HG03571 (cell line): Measurements from ENCODE around the gene SNIP1.
"Not testable (repeated sequence)": the region's sequence is repeated elsewhere in the genome, so short reads cannot be mapped to it uniquely, and the experiment has no call there.

ENCODE experiments used
- ATAC-seq: cut with Tn5 transposase; IDR thresholded peaks from one replicate; pipeline ENCODE4 v1.9.1; 2021; ENCODE audit not compliant: unreplicated experiment

SNIP1 gene, protein sequence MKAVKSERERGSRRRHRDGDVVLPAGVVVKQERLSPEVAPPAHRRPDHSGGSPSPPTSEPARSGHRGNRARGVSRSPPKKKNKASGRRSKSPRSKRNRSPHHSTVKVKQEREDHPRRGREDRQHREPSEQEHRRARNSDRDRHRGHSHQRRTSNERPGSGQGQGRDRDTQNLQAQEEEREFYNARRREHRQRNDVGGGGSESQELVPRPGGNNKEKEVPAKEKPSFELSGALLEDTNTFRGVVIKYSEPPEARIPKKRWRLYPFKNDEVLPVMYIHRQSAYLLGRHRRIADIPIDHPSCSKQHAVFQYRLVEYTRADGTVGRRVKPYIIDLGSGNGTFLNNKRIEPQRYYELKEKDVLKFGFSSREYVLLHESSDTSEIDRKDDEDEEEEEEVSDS

DNA sequence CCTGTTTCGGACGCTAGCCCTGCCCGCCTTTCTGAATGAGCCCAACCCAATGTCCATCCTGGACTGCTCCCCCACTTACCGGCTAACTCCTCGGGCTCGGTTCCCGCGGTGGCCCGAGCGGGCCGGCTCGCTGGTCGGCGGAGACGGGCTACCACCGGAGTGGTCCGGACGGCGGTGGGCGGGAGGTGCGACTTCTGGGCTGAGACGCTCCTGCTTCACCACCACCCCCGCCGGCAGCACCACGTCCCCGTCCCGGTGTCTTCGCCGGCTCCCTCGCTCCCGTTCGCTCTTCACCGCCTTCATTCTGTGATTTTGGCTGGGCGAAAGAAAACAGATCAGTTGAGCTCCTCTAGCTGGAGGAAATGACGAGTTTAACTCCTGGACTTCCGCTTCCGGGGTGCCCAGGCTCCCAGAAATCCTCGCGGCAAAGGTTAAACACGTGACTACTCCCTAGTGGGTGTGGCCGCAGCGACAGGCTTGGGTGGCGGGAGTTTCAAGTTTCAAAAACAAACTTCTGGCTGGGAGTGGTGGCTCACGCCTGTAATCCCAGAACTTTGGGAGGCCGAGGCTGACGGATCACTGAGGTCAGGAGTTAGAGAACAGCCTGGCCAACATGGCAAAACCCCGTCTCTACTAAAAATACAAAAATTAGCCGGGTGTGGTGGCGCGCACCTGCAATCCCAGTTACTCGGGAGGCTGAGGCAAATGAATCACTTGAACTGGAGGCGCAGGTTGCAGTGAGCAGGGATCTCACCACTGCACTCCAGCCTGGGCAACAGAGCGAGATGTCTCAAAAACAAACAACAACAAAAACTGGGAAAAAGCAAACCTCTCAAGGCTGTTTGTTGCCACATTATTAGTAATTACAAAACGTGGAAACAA, at the start of gene SNIP1:
Gene SNIP1, minus strand, starts transcription at position 367 of the 882 bp plus-strand sequence. Its CDS starts 64 bp downstream, at position 303.
- ATAC-seq: peak; percentile 74

DNA sequence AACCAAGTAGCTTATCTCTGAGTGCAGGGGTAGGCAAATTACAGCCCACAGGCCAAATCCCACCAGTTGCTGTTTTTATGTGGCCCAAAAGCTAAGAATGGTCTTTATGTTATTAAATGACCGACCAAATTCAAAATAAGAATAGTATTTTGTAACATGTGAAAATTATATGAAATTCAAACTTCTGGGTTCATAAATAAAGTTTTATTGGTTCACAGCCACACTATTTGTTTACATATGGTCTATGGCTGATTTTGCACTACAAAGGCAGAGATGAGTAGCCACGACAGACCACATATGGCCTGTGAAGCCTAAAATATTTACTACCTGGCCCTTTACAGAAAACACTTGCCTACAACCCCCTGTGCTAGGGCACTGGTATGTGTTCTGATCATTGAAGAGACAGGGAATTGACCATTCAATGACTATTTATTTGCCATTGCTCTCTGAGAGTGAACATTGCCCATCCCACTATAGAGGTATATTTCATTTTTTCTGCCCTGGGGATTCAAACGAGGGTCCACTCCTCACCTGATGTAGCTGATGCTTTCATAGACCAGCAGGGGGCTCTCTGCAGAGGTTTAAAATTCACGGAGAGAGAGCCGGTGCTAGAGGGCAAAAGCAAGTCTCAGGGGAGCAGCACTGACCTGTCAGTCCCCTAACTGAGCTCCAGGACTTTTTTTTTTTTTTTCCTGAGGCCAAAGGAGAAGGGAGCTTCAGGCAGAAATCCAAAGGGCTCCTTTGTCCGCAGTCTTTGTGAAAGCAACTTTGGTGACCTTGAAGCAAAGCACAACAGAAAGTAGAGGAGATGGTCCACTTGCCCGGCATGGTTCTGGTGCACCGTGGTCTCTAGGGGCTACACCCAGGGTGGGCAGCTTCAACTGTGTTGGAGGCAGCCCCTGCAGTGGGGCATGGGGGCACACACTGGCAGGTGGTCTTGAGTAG, 48.9 kb upstream of the SNIP1 start:
- no peak for ATAC-seq

DNA sequence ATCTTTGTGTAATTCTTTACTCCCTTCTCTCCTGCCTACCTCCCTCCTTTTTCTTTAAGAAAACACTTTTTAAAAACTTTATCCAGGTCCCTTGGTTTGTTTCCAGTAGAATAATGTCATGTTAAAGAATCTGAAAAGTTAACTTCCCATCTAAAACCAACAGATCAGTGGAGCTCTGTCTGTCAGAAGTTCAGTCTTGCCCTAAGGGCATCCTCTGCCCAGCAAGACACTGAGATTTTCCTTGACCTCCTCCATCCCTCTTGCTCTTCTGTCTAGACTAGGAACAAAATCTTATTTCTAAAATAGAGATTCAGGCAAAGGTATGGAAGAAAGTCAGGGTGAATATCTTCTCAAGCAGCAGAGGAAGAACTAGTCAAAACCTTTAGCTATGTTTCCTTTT, 47.3 kb upstream of the SNIP1 start:
- no peak for ATAC-seq

DNA sequence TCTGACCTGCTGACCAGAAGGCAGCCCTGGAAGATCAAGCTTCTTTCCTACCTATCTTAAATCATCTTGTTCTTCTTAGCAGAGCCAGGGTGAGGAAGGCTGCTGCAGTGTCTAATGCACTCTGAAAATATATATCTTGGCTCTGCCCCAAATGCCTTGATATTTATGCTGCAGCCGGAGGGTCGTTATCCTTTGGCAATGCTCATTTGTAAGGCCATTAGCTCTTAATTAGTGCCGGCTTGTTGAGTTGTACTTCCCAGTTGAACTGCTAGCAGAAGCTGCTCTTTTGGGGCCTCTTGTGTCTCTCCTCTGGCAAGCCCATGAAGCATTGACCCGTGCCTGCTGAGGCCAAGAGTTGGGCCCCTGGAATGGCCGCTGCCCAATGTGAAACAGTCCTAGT, 45.8 kb upstream of the SNIP1 start:
- no peak for ATAC-seq

DNA sequence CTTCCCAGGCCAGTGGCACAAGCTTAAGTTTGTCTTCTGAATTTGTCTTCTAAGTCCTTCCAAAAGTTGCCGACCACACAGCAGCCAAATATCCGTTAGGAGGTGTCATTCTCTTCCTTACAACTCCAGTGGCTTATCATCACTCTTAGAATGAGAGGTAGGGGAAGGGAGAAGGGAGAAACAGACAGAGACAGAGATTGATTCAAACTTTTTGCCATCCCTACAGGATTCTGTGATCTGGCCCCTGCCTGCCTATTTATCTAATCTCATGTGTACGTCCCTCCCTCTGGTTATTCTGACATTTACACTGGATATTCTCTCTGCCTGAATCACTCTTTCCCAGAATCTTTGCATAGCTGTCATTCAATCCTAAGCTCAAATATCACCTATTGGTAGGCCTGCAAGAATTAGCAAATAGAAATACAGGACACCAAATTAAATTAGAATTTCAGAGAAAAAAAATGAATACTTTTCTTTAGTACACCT, 42.1 kb upstream of the SNIP1 start:
- no peak for ATAC-seq

DNA sequence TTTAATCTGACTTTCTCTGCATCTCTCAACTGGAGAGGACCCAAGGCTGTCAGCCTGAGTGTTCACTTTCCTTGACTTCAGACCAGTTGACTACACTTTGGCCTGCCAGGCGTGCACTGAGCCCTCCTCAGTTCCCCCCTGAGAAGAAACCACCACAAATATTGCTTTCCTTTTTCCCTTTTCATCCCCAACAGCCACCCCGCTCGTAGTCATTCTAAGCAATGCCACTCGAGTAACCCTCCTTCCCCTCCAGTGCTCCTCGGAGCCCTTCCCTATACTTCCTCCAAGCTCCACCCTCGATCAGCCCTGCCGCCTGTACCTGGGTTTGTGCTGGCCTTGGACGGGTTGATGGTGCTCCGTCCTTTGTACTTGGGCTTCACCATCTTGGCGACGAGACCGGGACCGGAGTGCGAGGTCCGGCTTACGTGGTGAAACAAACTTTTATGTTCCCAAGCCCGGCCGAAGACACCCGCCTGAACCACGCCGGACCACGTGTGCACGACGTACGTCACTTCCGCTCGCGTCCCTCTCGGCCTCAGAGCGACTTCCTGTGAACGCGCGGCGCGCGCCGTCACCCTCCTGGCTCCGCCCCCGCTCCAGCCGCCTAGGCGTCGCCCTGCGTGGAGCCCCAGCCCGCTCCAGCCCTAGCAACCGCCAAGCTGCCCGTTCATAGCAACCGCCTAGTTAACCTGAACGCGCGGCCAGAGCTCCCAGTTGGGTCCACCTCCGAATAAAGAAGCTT, 41.5 kb upstream of the SNIP1 start, which contains the start of gene GNL2:
Gene GNL2, minus strand, starts transcription at position 498 of the 742 bp plus-strand sequence. Its CDS starts 115 bp downstream, at position 383.
- peak; percentile 96 for ATAC-seq

DNA sequence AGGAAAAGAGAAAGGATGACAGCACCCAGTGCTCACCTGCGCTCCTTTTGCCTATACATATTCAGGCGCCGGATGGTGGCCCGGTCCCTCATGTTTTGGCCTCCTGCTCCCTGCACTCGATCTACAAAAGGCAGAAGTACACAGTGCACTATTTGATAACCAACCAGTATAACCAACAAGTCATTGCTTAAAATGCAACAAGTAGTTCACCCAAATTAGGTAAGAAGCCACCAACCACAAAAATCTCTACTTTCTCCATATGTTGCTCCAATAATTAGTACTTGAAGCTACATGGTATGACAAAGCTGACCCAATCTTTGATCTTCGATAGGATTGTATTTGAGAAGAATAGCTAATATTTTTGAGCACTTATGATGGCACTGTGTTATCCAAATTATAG, 39.6 kb upstream of the SNIP1 start:
- ATAC-seq: no peak

DNA sequence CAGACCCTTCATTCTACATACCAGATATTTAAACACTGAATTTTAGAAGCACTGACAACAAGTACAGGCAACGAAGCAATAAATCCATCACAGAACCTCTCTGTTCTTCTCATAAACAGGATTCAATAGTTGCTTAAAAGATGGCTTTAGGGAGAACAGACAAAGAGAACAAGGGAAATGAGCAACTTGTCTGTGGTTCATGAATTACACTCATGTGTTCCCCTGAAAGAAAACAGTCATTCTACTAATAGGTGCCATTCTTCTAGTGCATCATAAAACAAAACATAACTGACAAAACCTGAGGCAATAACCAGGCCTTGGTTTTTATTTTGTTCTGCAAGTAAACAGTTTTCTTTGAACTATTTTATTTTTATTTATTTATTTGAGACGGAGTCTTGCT, 34.8 kb upstream of the SNIP1 start:
- no peak for ATAC-seq

DNA sequence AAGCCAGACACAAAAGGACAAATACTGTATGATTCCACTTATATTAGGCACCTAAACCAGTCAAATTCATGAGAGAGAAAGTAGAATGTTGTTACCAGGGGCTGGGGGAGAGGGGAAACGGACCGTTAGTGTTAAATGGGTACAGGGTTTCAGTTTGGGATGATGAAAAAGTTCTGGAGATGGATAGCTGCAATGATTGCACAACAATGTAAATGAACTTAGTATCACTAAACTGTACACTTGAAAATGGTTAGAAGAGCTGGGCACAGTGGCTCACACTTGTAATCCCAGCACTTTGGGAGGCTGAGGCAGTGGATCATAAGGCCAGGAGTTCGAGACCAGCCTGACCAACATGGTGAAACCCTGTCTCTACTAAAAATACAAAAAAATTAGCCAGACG, 30.5 kb upstream of the SNIP1 start:
- not testable (repeated sequence) for ATAC-seq

DNA sequence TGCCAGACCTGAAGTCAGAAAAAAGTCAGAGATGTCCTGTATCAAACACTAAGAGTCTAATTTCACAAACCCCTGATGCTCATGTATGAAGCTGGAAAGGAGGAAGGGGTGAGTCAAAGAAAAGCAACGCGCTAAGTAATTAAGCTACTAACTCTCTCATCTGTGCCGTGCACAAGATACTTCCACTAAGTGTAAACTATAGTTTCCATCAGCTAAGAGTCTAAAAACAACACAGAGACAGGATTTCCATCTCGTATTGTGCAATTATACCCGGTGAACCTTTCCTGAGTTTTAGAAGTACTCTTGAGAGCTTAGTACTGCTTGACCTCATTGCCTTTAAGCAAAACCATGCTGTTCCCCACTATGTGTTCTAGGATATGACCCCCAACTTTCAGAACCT, 21.6 kb upstream of the SNIP1 start:
- ATAC-seq: no peak

DNA sequence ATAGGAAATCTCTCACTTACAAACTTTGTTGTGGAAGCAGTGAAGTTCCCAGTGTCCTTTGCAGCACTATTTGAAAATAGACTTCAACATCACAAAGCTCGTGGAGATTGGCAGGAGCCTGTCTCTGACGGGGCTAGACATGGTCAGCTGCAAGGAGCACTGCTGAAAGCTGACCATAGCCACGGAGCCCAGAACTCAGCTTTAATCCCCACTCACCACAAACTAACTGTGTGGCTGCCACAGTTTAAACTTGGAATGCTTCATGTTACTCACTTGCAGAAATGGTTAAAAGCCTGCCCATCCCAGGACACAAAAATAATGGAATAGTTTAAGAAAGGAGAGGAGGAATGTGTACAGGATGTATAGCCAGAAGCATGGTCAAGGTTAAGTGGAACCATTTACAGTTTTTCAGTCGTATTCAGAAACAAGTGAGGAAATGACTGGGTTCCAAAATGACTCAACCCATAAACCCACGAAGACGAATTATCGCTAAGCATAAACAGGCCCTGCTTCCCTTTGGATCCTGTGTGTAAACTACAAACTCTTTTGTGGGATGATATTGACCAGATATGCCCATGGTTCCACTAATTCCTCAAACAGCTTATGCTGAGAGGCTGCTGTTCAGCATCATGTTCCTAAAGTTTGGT, 20.9 kb upstream of the SNIP1 start:
- no peak for ATAC-seq

DNA sequence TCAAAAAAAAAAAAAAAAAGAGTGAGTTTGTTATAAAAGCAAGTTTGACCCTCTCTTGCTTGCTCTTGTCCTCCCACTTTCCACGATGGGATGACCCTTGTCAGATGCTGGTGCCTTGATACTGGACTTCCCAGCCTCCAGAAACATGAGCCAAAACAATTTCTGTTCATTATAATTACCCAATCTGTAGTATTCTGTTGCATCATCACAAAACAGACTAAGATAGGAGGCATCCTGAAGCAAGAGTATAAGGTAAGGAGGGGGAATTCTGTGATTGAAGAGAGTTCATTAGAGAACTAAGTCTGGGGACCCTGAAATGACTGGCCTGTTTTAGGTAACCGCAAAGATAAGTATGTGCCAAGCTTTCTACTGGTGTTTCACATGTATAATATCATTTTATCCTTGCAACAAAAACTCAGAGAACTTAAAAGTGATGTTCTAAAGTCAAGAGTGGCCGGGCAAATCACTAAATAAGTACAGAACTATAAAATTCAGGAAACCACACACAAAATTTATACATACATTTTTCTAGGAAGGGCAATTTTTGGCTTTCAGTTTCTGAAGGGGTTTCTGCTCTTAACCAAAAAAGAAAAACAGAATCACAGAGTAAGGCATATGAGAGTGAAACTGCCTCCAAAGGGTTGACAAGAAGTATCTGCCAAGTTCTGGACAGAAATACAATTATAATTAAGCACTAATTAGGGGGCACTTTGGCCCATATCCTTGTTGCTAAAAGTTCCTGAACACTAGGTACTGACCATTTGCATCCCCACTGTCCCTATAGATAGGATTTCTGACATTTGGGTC, 16.6 kb upstream of the SNIP1 start:
- ATAC-seq: no peak

DNA sequence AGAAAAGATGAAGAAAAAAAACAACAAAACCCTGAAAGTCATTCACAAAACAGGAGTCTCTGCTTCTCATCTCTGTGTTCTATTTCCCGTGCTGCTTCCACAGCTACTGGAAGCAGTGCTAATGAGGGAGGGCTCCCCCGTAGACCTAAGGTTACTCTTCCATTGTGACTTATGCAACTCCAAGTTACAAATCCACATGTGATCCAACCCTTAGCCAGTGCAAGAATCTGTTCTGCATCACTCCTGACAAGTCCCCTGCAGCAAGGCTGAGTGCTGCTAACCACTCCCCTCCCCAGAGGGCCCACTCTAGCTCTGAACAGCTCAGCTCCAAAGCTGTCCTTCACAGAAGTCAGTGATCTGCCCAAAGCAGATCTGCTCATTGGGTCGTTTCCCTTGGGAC, 12.9 kb upstream of the SNIP1 start:
- no peak for ATAC-seq

DNA sequence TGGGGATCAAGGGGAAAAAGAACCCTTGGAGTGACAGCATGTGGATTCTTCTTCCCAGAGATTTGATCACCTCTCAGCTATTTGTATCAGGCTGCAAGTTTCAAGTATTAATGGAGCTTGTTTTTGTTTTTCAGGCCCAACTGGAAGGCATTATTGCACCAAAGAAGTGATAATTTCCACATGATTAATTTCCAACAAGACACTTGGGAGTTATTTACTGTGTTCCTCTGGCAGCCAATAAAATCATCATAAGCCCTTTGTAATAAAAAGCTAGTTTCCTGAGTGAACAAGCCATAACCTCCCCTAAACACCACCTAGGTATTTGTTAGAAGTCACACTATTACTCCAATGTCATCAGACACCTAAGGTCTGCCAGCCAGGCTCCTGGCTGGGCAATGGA, 10.8 kb upstream of the SNIP1 start:
- ATAC-seq: no peak

DNA sequence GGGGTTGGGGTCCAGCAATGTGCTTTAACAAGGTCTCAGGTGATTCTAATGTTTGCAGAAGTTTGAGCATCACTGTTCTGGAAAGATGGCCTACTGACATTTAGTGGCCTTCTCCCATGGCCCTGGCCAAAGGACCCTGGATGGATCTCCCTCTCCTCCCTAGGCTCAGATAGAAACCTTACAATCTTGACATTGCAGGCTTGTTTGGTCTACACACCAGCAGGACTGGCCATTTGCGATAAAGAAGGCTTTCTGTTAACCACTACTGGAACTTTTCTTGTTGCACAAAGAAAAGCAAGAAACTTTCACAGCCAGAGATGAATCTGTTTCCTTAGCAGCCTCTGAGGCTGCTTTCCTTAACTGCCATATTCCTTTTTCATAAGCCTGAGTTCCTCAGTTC, 8.9 kb upstream of the SNIP1 start:
- ATAC-seq: no peak

DNA sequence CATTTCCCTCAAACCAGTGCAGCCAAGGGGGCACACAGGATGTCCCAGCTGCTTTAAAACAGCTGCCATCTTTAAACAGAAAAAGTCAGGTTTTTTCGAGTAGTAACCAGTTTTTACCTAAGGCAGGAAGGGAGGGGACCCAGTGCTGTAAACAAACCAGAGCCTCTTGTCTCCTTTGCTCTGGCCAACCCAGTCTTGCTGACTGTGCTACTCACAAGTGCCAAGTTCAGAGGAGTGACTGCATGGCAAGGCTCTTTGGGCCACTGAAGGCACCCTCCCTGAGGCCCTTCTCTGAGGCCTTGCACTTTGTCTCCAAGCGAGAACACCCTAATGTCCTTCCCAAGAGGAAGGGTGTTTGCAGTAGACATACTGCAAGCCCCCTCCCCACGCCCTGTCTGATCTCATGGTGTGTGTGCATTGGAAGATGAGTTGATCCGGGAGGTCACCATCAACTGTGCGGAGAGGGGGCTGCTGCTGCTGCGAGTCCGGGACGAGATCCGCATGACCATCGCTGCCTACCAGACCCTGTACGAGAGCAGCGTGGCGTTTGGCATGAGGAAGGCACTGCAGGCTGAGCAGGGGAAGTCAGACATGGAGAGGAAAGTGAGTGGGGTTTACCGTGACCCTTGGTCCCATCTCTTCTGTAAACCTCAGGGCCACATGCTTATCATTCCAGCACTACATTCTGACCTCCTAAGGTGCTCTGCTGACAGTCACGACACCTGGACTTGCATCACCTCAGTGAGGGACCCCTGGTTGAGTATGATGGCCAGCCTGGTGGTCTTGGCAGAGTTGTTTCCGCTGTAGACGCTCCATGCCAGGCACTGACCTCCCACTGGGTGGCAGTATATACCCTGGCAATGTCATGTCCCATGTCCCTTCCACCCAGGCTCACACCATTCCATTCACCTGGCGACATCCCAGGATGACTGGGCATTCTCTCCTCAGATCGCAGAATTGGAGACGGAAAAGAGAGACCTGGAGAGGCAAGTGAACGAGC, 7.3 kb upstream of the SNIP1 start:
- no peak for ATAC-seq

DNA sequence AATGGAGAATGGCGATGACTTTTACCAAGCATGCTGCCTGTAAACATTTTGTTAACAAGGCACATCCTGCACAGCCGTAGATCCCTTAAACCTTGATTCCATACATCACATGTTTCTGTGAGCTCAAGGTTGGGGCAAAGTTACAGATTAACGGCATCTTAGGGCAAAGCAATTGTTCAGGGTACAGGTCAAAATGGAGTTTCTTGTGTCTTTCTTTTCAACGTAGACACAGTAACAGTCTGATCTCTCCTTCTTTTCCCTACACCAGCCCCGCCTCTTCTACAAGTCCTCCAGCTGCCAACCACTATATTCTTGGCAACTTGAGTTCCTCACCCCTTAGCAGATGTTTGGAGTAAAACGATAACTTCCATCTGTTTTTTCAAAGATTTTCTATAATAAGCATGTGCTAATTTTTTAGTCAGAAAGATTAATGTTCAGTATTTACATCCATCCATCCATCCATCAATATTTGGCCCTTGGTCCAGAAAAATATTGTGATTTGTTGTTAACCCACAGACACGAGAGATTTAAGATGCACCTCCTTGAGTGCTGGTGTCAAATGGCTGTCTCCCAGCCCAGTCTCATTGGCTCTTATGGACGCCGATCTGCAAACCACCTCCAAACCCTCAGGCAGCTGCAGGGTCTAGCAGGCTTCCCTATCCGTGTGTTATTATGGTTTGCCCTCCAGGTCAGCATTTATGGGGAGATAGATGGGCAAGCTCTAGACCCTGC, 6.5 kb upstream of the SNIP1 start:
- ATAC-seq: no peak
